Uterus (tissue), 2 donors: Measurements from ENCODE around the gene NPTXR.

ENCODE experiments used
- POLR2A ChIP-seq, 2 donors: fragments of 450-650 bp; IDR thresholded peaks; one replicate each; pipeline ENCODE4 v1.6.1; 2016; ENCODE audit warnings: antibody characterized with exemption in 2 of 2, mild to moderate bottlenecking in 1 of 2, moderate library complexity in 1 of 2
- TF ChIP-seq, protein P1 (sequence below), 4 experiments: fragments of 200-600 bp in 2 of 4; fragments of 450-650 bp in 2 of 4; sonication (generic) in 2 of 4; IDR thresholded peaks; one replicate each; pipeline ENCODE4 v1.5.1; 2016 to 2019; ENCODE audit warnings: antibody characterized with exemption in 4 of 4, mild to moderate bottlenecking in 2 of 4, moderate library complexity in 1 of 4

DNA sequence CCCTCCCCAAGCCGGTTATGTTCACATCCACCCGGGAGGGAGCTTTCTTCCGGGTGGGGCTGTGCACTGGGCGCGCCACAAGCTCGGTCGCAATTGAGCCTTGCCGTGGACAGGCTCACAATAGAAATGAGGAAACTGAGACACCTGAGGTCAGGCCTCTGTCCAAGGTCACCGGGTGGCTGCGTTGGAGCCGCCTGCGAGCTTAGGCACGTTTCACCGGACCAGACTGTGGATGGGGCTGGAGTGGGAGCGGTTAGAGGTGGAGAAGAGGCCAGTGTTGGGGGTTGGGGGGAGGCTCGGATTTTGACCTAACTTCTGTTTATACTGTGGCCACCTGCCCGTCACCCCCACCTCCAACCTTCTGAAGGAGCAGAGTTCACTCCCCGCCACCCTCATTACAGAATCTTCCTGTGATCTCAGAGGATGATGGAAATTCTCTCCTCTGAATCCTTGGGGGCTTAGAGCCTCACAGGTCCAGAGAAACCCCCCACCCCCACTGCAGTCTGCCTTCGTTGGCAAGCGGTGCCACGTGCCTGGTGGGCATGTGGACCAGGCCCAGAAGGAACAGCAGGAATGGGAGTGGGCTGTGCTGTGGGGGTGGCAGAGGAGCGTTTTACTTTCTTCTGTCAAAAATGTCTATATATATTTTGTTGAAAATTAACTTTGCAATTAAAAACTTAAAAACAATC lies 631 bp upstream of the NPTXR start:
- TF ChIP-seq, protein P1, sequence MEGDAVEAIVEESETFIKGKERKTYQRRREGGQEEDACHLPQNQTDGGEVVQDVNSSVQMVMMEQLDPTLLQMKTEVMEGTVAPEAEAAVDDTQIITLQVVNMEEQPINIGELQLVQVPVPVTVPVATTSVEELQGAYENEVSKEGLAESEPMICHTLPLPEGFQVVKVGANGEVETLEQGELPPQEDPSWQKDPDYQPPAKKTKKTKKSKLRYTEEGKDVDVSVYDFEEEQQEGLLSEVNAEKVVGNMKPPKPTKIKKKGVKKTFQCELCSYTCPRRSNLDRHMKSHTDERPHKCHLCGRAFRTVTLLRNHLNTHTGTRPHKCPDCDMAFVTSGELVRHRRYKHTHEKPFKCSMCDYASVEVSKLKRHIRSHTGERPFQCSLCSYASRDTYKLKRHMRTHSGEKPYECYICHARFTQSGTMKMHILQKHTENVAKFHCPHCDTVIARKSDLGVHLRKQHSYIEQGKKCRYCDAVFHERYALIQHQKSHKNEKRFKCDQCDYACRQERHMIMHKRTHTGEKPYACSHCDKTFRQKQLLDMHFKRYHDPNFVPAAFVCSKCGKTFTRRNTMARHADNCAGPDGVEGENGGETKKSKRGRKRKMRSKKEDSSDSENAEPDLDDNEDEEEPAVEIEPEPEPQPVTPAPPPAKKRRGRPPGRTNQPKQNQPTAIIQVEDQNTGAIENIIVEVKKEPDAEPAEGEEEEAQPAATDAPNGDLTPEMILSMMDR (IDR thresholded peaks at IDR 0.05) = no peak
- no peak for TF ChIP-seq POLR2A (IDR thresholded peaks at IDR 0.05)
